NCI-H2196 (cell line): ENCODE results near the gene LRRTM4.

Experiments used
- DNase-seq: peaks from one replicate; lab custom pipeline; 2025; ENCODE audit not compliant: unreplicated experiment; lab: John Stamatoyannopoulos, UW

The LRRTM4 gene

GRCh38 chr2:77521931-77522470 is at the start of gene LRRTM4:
Gene LRRTM4, minus strand, starts transcription at chr2:77522376.
- no peak for DNase-seq

GRCh38 chr2:77571545-77571944 is 49.4 kb upstream of the LRRTM4 start:
- no peak for DNase-seq

- DNase-seq, result no peak
These were observed 45.5 kb upstream of the LRRTM4 start for GRCh38 chr2:77567723-77568122.

- DNase-seq, result no peak
These were observed 44.4 kb upstream of the LRRTM4 start for GRCh38 chr2:77566582-77566981.

GRCh38 chr2:77566131-77566530 is 44.0 kb upstream of the LRRTM4 start:
- DNase-seq, result no peak

GRCh38 chr2:77552956-77553355 is 30.8 kb upstream of the LRRTM4 start:
- no peak for DNase-seq

- no peak for DNase-seq
These were observed 15.9 kb upstream of the LRRTM4 start for GRCh38 chr2:77538031-77538430.

GRCh38 chr2:77522888-77523287 is 712 bp upstream of the LRRTM4 start:
- DNase-seq, result no peak

- no peak for DNase-seq
These were observed 656 bp downstream of the LRRTM4 start for GRCh38 chr2:77521548-77521891.

GRCh38 chr2:77520641-77521547 is 1.3 kb downstream of the LRRTM4 start:
- DNase-seq, result no peak

GRCh38 chr2:77519888-77520506 is 2.2 kb downstream of the LRRTM4 start:
- DNase-seq, result no peak

GRCh38 chr2:77519164-77519887 is 2.9 kb downstream of the LRRTM4 start:
- no peak for DNase-seq

GRCh38 chr2:77518311-77518710 is 3.9 kb downstream of the LRRTM4 start:
- DNase-seq, result no peak

GRCh38 chr2:77513191-77513590 is 9.0 kb downstream of the LRRTM4 start:
- no peak for DNase-seq

GRCh38 chr2:77512507-77512906 is 9.7 kb downstream of the LRRTM4 start:
- DNase-seq, result no peak

- DNase-seq, result no peak
These were observed 13.7 kb downstream of the LRRTM4 start for GRCh38 chr2:77508511-77508910.

- no peak for DNase-seq
These were observed 14.5 kb downstream of the LRRTM4 start for GRCh38 chr2:77507657-77508056.

- DNase-seq, result no peak
These were observed 34.0 kb downstream of the LRRTM4 start for GRCh38 chr2:77488141-77488540.

- no peak for DNase-seq
These were observed 34.9 kb downstream of the LRRTM4 start for GRCh38 chr2:77487074-77487803.

GRCh38 chr2:77484026-77484425 is 38.1 kb downstream of the LRRTM4 start:
- no peak for DNase-seq

GRCh38 chr2:77479895-77480294 is 42.3 kb downstream of the LRRTM4 start:
- no peak for DNase-seq
